HEK293 (cell line): Measurements from ENCODE around the gene STARD10.
"Not testable (repeated sequence)": the region's sequence is repeated elsewhere in the genome, so short reads cannot be mapped to it uniquely, and the experiment has no call there.

Source experiments
- CTCF ChIA-PET: fragments of 350-600 bp; formaldehyde crosslinking; extraction: SDS; loops from one replicate; lab custom pipeline; 2021; ENCODE audit warnings: antibody characterized with exemption; lab: Yijun Ruan, JAX
- POLR2A ChIA-PET: fragments of 300-600 bp; formaldehyde crosslinking; extraction: SDS; loops from one replicate; lab custom pipeline; 2020; ENCODE audit warnings: antibody characterized with exemption, inconsistent platforms; lab: Yijun Ruan, JAX
- H3K27ac ChIP-seq: fragments of 200-500 bp; sonication (Bioruptor generic); 2 replicates; pipeline ENCODE4 v1.5.1; 2014; ENCODE audit warnings: low read depth, low read length, control low read depth, inconsistent platforms; ENCODE audit errors: extremely low read depth
- H3K36me3 ChIP-seq, 2 experiments: fragments of 200-500 bp in 1 of 2; sonication (Bioruptor generic) in 1 of 2; 1 replicate in 1 of 2; 2 replicates in 1 of 2; pipeline ENCODE4 v1.5.1; 2014 to 2017; ENCODE audit warnings: inconsistent platforms in 2 of 2, low read length in 2 of 2; ENCODE audit not compliant: control insufficient read depth in 2 of 2, insufficient read depth in 1 of 2
- H3K4me1 ChIP-seq: fragments of 200-500 bp; sonication (Bioruptor generic); 2 replicates; pipeline ENCODE4 v1.5.1; 2014; ENCODE audit warnings: mild to moderate bottlenecking, low read length, inconsistent platforms; ENCODE audit not compliant: control insufficient read depth, insufficient read depth
- H3K4me3 ChIP-seq: 2 replicates; pipeline ENCODE4 v1.5.1; 2011; ENCODE audit warnings: low read depth, mild to moderate bottlenecking, control low read depth, low read length, moderate library complexity
- H3K9me3 ChIP-seq: fragments of 200-500 bp; sonication (Bioruptor generic); 2 replicates; pipeline ENCODE4 v1.5.1; 2014; ENCODE audit warnings: low read depth, low read length, inconsistent platforms; ENCODE audit not compliant: control insufficient read depth, insufficient read depth
- HIC1 ChIP-seq: fragments of 450-650 bp; formaldehyde crosslinking; IDR thresholded peaks from 2 replicates; pipeline ENCODE4 v1.5.1; 2016; ENCODE audit warnings: missing biosample characterization, missing genetic modification characterization
- IKZF3 ChIP-seq: fragments of 450-650 bp; IDR thresholded peaks from 2 replicates; pipeline ENCODE4 v1.5.0; 2018; ENCODE audit warnings: missing biosample characterization, mild to moderate bottlenecking, missing genetic modification characterization, moderate library complexity
- PBX3 ChIP-seq: sonication (generic); formaldehyde crosslinking; IDR thresholded peaks from 2 replicates; pipeline ENCODE4 v1.8.1; 2022; ENCODE audit warnings: mild to moderate bottlenecking, moderate library complexity, missing genetic modification reagents
- SP3 ChIP-seq: fragments of 450-650 bp; formaldehyde crosslinking; IDR thresholded peaks from 2 replicates; pipeline ENCODE4 v1.5.1; 2016; ENCODE audit warnings: missing biosample characterization, missing genetic modification characterization
- YY2 ChIP-seq: fragments of 450-650 bp; formaldehyde crosslinking; IDR thresholded peaks from 2 replicates; pipeline ENCODE4 v1.5.1; 2016; ENCODE audit warnings: missing biosample characterization, missing genetic modification characterization
- ZNF311 ChIP-seq: fragments of 450-650 bp; formaldehyde crosslinking; IDR thresholded peaks from 2 replicates; pipeline ENCODE4 v1.5.1; 2017; ENCODE audit warnings: missing biosample characterization, missing genetic modification characterization, borderline replicate concordance
- ZNF335 ChIP-seq: fragments of 450-650 bp; formaldehyde crosslinking; conservative IDR thresholded peaks from 2 replicates; pipeline ENCODE4 v1.5.1; 2016; ENCODE audit warnings: missing biosample characterization, missing genetic modification characterization
- ZNF416 ChIP-seq: fragments of 450-650 bp; formaldehyde crosslinking; IDR thresholded peaks from 2 replicates; pipeline ENCODE4 v1.5.1; 2016; ENCODE audit warnings: missing biosample characterization, missing genetic modification characterization
- ZNF585B ChIP-seq: fragments of 450-650 bp; formaldehyde crosslinking; IDR thresholded peaks from 2 replicates; pipeline ENCODE4 v1.5.1; 2016; ENCODE audit warnings: missing biosample characterization, missing genetic modification characterization
- ZNF658 ChIP-seq: fragments of 450-650 bp; formaldehyde crosslinking; IDR thresholded peaks from 2 replicates; pipeline ENCODE4; 2016; ENCODE audit warnings: missing biosample characterization, missing genetic modification characterization
- ZNF670 ChIP-seq: fragments of 450-650 bp; formaldehyde crosslinking; IDR thresholded peaks from 2 replicates; pipeline ENCODE4 v1.5.1; 2016; ENCODE audit warnings: missing biosample characterization, missing genetic modification characterization, low read depth
- ZNF768 ChIP-seq: fragments of 450-650 bp; formaldehyde crosslinking; IDR thresholded peaks from 2 replicates; pipeline ENCODE4 v1.5.1; 2018; ENCODE audit warnings: missing biosample characterization, mild to moderate bottlenecking, missing genetic modification characterization
- ZNF776 ChIP-seq: fragments of 450-650 bp; formaldehyde crosslinking; IDR thresholded peaks from 2 replicates; pipeline ENCODE4 v1.5.0; 2017; ENCODE audit warnings: missing biosample characterization, missing genetic modification characterization, borderline replicate concordance

STARD10 gene

GRCh38 chr11:72798361-72798760, 4.5 kb upstream of the STARD10 start:
- Histone ChIP-seq H3K36me3 (no peaks in the 10 kb centered on the region), H3K27ac (no peak overlapping the region), H3K4me1 (no peaks in the 10 kb centered on the region), H3K4me3 (no peak overlapping the region), H3K9me3 (no peaks in the 10 kb centered on the region)
- TF ChIP-seq SP3 (peak; percentile 10; the same call in 1 of the 2 replicates), ZNF776 (tag by site-specific recombination) (no peak)
- ChIA-PET POLR2A (interaction anchor here (1.3 kb wide), 1 partner anchor 16 kb away, joined by 3 read pairs; no protein-coding TSS in a partner anchor), CTCF (interaction anchor here (0.6 to 1.1 kb wide), 3 partner anchors 26 to 537 kb away, joined by 3 to 7 read pairs (median 3); no protein-coding TSS in a partner anchor)

- Histone ChIP-seq H3K9me3 (no peaks in the 10 kb centered on the region), H3K27ac (no peak overlapping the region), H3K36me3 (no peaks in the 10 kb centered on the region), H3K4me1 (no peaks in the 10 kb centered on the region), H3K4me3 (no peak overlapping the region)
- no peak for TF ChIP-seq PBX3
- no peak for TF ChIP-seq ZNF585B
- ChIA-PET CTCF (interaction anchor here (0.5 to 4.0 kb wide), 12 partner anchors 21 to 847 kb away, joined by 3 to 57 read pairs (median 5); no protein-coding TSS in a partner anchor), POLR2A (interaction anchor here (0.5 to 2.8 kb wide), 2 partner anchors 68 to 697 kb away, joined by 3 to 12 read pairs; no protein-coding TSS in a partner anchor)
These were observed 797 bp downstream of the STARD10 start for GRCh38 chr11:72793076-72793424.

- no peaks in the 10 kb centered on the region for H3K36me3 ChIP-seq
- H3K27ac ChIP-seq, result no peak overlapping the region
- POLR2A ChIA-PET, result interaction anchor here (0.6 to 2.8 kb wide), 3 partner anchors 14 to 67 kb away, joined by 4 to 12 read pairs (median 6); no protein-coding TSS in a partner anchor
- H3K4me1 ChIP-seq, result no peaks in the 10 kb centered on the region
- H3K9me3 ChIP-seq, result no peaks in the 10 kb centered on the region
- CTCF ChIA-PET, result interaction anchor here (0.5 to 4.0 kb wide), 13 partner anchors 21 to 848 kb away, joined by 3 to 57 read pairs (median 4); no protein-coding TSS in a partner anchor
- TF ChIP-seq ZNF670 (tag by site-specific recombination) (no peak), ZNF768 (tag by site-specific recombination) (no peak), ZNF311 (no peak), HIC1 (tag by site-specific recombination) (no peak), YY2 (tag by site-specific recombination) (no peak), IKZF3 (tag by site-specific recombination) (no peak), ZNF658 (no peak), ZNF416 (tag by site-specific recombination) (no peak)
- H3K4me3 ChIP-seq, result no peak overlapping the region
These were observed 1.3 kb downstream of the STARD10 start for GRCh38 chr11:72792437-72793021.

GRCh38 chr11:72791228-72791627, 2.6 kb downstream of the STARD10 start:
- H3K36me3 ChIP-seq, POLR2A ChIA-PET, H3K4me1 ChIP-seq, CTCF ChIA-PET, H3K9me3 ChIP-seq, H3K27ac ChIP-seq, H3K4me3 ChIP-seq: not testable (repeated sequence)
- 0 out of 2 replicates have a peak, but pooled peaks have one; percentile 36 for TF ChIP-seq ZNF335 (tag by site-specific recombination)
